ENCODE results near the gene C1QA. TPM values are rescaled to one million over a fixed set of nuclear protein-coding genes. Genes with fewer than 3 reads are reported as not detected.

The C1QA gene
- total RNA-seq, 1 experiment from 2014 or later, result not detected

GRCh38 chr1:22662318-22662717, 25.9 kb downstream of the C1QA start:
- intact Hi-C loops (cut with micrococcal nuclease; ENCODE audit: unreplicated experiment), result no loop called here
- peak; percentile 49 for DNase-seq (ENCODE audit: low spot score)
- Histone ChIP-seq H3K4me3 (ENCODE audit: low read depth, low read length, poor library complexity, severe bottlenecking) (no peak overlapping the region), H3K27me3 (replicated peaks; ENCODE audit: insufficient read depth, low read depth, low read length, poor library complexity) (peaks cover 4% of the 10 kb centered on the region), H3K36me3 (ENCODE audit: insufficient read depth, low read length, poor library complexity, severe bottlenecking) (no peaks in the 10 kb centered on the region), H3K27ac (ENCODE audit: low read depth, low read length, poor library complexity, severe bottlenecking) (no peak overlapping the region), H3K4me1 (ENCODE audit: insufficient read depth, low read length, poor library complexity, severe bottlenecking) (no peaks in the 10 kb centered on the region), H3K9me3 (ENCODE audit: low read depth, low read length, poor library complexity, severe bottlenecking) (no peaks in the 10 kb centered on the region)
- CTCF ChIA-PET, result no interaction called here
- BruUV-seq (replicated peaks), result no TSS peak
- POLR2A ChIA-PET (ENCODE audit: low non-redundant PET), result interaction anchor here (0.6 kb wide), 1 partner anchor 394 kb away, joined by 6 read pairs; no protein-coding TSS in a partner anchor
- TF ChIP-seq, protein P1, sequence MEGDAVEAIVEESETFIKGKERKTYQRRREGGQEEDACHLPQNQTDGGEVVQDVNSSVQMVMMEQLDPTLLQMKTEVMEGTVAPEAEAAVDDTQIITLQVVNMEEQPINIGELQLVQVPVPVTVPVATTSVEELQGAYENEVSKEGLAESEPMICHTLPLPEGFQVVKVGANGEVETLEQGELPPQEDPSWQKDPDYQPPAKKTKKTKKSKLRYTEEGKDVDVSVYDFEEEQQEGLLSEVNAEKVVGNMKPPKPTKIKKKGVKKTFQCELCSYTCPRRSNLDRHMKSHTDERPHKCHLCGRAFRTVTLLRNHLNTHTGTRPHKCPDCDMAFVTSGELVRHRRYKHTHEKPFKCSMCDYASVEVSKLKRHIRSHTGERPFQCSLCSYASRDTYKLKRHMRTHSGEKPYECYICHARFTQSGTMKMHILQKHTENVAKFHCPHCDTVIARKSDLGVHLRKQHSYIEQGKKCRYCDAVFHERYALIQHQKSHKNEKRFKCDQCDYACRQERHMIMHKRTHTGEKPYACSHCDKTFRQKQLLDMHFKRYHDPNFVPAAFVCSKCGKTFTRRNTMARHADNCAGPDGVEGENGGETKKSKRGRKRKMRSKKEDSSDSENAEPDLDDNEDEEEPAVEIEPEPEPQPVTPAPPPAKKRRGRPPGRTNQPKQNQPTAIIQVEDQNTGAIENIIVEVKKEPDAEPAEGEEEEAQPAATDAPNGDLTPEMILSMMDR (conservative IDR thresholded peaks at IDR 0.05; ENCODE audit: low read depth, low read length), result no peak
- TF ChIP-seq EZH2 (IDR thresholded peaks at IDR 0.05; ENCODE audit: borderline replicate concordance, low read depth, low read length, poor library complexity, severe bottlenecking), result no peak

GRCh38 chr1:22662986-22663408, 26.6 kb downstream of the C1QA start:
- BruUV-seq (replicated peaks), result no TSS peak
- DNase-seq (ENCODE audit: low spot score), result no peak
- H3K27ac ChIP-seq (ENCODE audit: low read depth, low read length, poor library complexity, severe bottlenecking), result no peak overlapping the region
- H3K4me1 ChIP-seq (ENCODE audit: insufficient read depth, low read length, poor library complexity, severe bottlenecking), result no peaks in the 10 kb centered on the region
- ChIA-PET CTCF (no interaction called here), POLR2A (ENCODE audit: low non-redundant PET) (interaction anchor here (0.6 kb wide), 1 partner anchor 393 kb away, joined by 6 read pairs; no protein-coding TSS in a partner anchor)
- TF ChIP-seq, protein P1 (conservative IDR thresholded peaks at IDR 0.05; ENCODE audit: low read depth, low read length), result no peak
- no peak for TF ChIP-seq EZH2 (IDR thresholded peaks at IDR 0.05; ENCODE audit: borderline replicate concordance, low read depth, low read length, poor library complexity, severe bottlenecking)
- H3K36me3 ChIP-seq (ENCODE audit: insufficient read depth, low read length, poor library complexity, severe bottlenecking), result no peaks in the 10 kb centered on the region
- H3K27me3 ChIP-seq (replicated peaks; ENCODE audit: insufficient read depth, low read depth, low read length, poor library complexity), result no peaks in the 10 kb centered on the region
- no peaks in the 10 kb centered on the region for H3K9me3 ChIP-seq (ENCODE audit: low read depth, low read length, poor library complexity, severe bottlenecking)
- H3K4me3 ChIP-seq (ENCODE audit: low read depth, low read length, poor library complexity, severe bottlenecking), result no peak overlapping the region
- intact Hi-C loops (cut with micrococcal nuclease; ENCODE audit: unreplicated experiment), result no loop called here

GRCh38 chr1:22665752-22666151, 29.3 kb downstream of the C1QA start:
- Histone ChIP-seq H3K4me3 (ENCODE audit: low read depth, low read length, poor library complexity, severe bottlenecking) (no peak overlapping the region), H3K9me3 (ENCODE audit: low read depth, low read length, poor library complexity, severe bottlenecking) (no peaks in the 10 kb centered on the region), H3K36me3 (ENCODE audit: insufficient read depth, low read length, poor library complexity, severe bottlenecking) (no peaks in the 10 kb centered on the region), H3K4me1 (ENCODE audit: insufficient read depth, low read length, poor library complexity, severe bottlenecking) (no peaks in the 10 kb centered on the region), H3K27me3 (replicated peaks; ENCODE audit: insufficient read depth, low read depth, low read length, poor library complexity) (no peaks in the 10 kb centered on the region), H3K27ac (ENCODE audit: low read depth, low read length, poor library complexity, severe bottlenecking) (no peak overlapping the region)
- TF ChIP-seq, protein P1 (conservative IDR thresholded peaks at IDR 0.05; ENCODE audit: low read depth, low read length), result peak; percentile 61
- no peak for TF ChIP-seq EZH2 (IDR thresholded peaks at IDR 0.05; ENCODE audit: borderline replicate concordance, low read depth, low read length, poor library complexity, severe bottlenecking)
- no TSS peak for BruUV-seq (replicated peaks)
- intact Hi-C loops (cut with micrococcal nuclease; ENCODE audit: unreplicated experiment), result loop anchor here (2.0 kb wide), 1 partner anchor 299 kb away; no protein-coding TSS in a partner anchor
- peak; percentile 48 for DNase-seq (ENCODE audit: low spot score)
- CTCF ChIA-PET, result no interaction called here
- POLR2A ChIA-PET (ENCODE audit: low non-redundant PET), result no interaction called here

All from A673 (cell line).